NCI-H446 treated with DMSO at 0.1 percent for 48 hours (cell line): ENCODE data around the gene P2RY14.
"Not testable (repeated sequence)": the region's sequence is repeated elsewhere in the genome, so short reads cannot be mapped to it uniquely, and the experiment has no call there.

Experiments used
- DNase-seq: peaks from one replicate; lab custom pipeline; 2025; lab: John Stamatoyannopoulos, UW

P2RY14 gene

GRCh38 chr3:151259664-151260063, 18.7 kb downstream of the P2RY14 start:
- DNase-seq, result no peak

- no peak for DNase-seq
Observed at GRCh38 chr3:151256749-151257148, 21.6 kb downstream of the P2RY14 start.

- DNase-seq, result no peak
Observed at GRCh38 chr3:151248772-151249337, 29.5 kb downstream of the P2RY14 start.

GRCh38 chr3:151242006-151242405, 36.3 kb downstream of the P2RY14 start:
- DNase-seq, result not testable (repeated sequence)

- DNase-seq, result no peak
Observed at GRCh38 chr3:151236736-151237135, 41.6 kb downstream of the P2RY14 start.

GRCh38 chr3:151236316-151236715, 42.0 kb downstream of the P2RY14 start:
- DNase-seq, result no peak

GRCh38 chr3:151234825-151235224, 43.5 kb downstream of the P2RY14 start:
- no peak for DNase-seq

GRCh38 chr3:151232991-151233390, 45.4 kb downstream of the P2RY14 start:
- no peak for DNase-seq

GRCh38 chr3:151232403-151232802, 45.9 kb downstream of the P2RY14 start:
- DNase-seq, result not testable (repeated sequence)

GRCh38 chr3:151230646-151231045, 47.7 kb downstream of the P2RY14 start:
- DNase-seq, result no peak

- DNase-seq, result no peak
Observed at GRCh38 chr3:151228666-151229040, 49.7 kb downstream of the P2RY14 start.

- no peak for DNase-seq
Observed at GRCh38 chr3:151227807-151228665, 50.3 kb downstream of the P2RY14 start.

GRCh38 chr3:151227266-151227806, 51.0 kb downstream of the P2RY14 start:
- no peak for DNase-seq

- DNase-seq, result no peak
Observed at GRCh38 chr3:151226825-151227224, 51.5 kb downstream of the P2RY14 start.

- no peak for DNase-seq
Observed at GRCh38 chr3:151226088-151226563, 52.2 kb downstream of the P2RY14 start.

- no peak for DNase-seq
Observed at GRCh38 chr3:151225040-151225975, 53.0 kb downstream of the P2RY14 start.

- DNase-seq, result no peak
Observed at GRCh38 chr3:151224268-151224866, 54.0 kb downstream of the P2RY14 start.

GRCh38 chr3:151219056-151219455, 59.3 kb downstream of the P2RY14 start:
- DNase-seq, result no peak

- no peak for DNase-seq
Observed at GRCh38 chr3:151218136-151218535, 60.2 kb downstream of the P2RY14 start.

- DNase-seq, result no peak
Observed at GRCh38 chr3:151216641-151217607, 61.4 kb downstream of the P2RY14 start.
